Renal cortex interstitium (tissue), 11 donors: ENCODE data around the gene HOXC10. TPM values are rescaled to one million over a fixed set of nuclear protein-coding genes. Genes with fewer than 3 reads are reported as not detected.

Source experiments
- DNase-seq, 11 donors: peaks; one replicate each; pipeline ENCODE4 v3.0.0-alpha.2; 2013; ENCODE audit warnings: low read depth in 9 of 11, low spot score in 4 of 11; ENCODE audit errors: extremely low read depth in 1 of 11
- polyA plus RNA-seq, 3 donors: library from polyadenylated mRNA; unstranded; fragments of 120-200 nt; gene quantifications; one replicate each; pipeline ENCODE4 v1.2.1, GENCODE V29; 2013; ENCODE audit not compliant: insufficient read length in 3 of 3

The HOXC10 gene
- polyA plus RNA-seq, 3 donors: 65.1 to 76.9 (median 65.1) TPM

- no peak for DNase-seq
Observed at GRCh38 chr12:53971686-53972085, 13.3 kb upstream of the HOXC10 start.

GRCh38 chr12:53972152-53972702 is 12.7 kb upstream of the HOXC10 start:
- no peak for DNase-seq

GRCh38 chr12:53972722-53973235 is 12.2 kb upstream of the HOXC10 start, which contains the start of gene HOXC11:
Gene HOXC11 (plus strand): TSS chr12:53973126. CDS start chr12:53973242, 116 bp downstream.
- no peak for DNase-seq

- DNase-seq: no peak
Observed at GRCh38 chr12:53973236-53974042, 11.5 kb upstream of the HOXC10 start.

GRCh38 chr12:53974084-53975063 is 10.6 kb upstream of the HOXC10 start, which contains the start of gene HOTAIR:
Gene HOTAIR (minus strand): TSS chr12:53974954.
- DNase-seq: no peak

GRCh38 chr12:53975064-53975471 is 9.9 kb upstream of the HOXC10 start:
- no peak for DNase-seq

GRCh38 chr12:53975479-53976152 is 9.3 kb upstream of the HOXC10 start:
- DNase-seq: no peak

- no peak for DNase-seq
Observed at GRCh38 chr12:53976172-53976822, 8.6 kb upstream of the HOXC10 start.

GRCh38 chr12:53976823-53977595 is 7.9 kb upstream of the HOXC10 start:
- no peak for DNase-seq

GRCh38 chr12:53977596-53978445 is 7.1 kb upstream of the HOXC10 start:
- no peak for DNase-seq

GRCh38 chr12:53978477-53979356 is 6.2 kb upstream of the HOXC10 start:
- no peak for DNase-seq

GRCh38 chr12:53980104-53980801 is 4.7 kb upstream of the HOXC10 start:
- no peak for DNase-seq

- DNase-seq: no peak
Observed at GRCh38 chr12:53980802-53981496, 4.0 kb upstream of the HOXC10 start.
